ENCODE measurements around the gene GALT. TPM values are rescaled to one million over a fixed set of nuclear protein-coding genes. Genes with fewer than 3 reads are reported as not detected.

Gene GALT
- polyA plus RNA-seq, 3 donors from 2014 or later, result 43.7 to 61.2 (median 47.3) TPM

DNA sequence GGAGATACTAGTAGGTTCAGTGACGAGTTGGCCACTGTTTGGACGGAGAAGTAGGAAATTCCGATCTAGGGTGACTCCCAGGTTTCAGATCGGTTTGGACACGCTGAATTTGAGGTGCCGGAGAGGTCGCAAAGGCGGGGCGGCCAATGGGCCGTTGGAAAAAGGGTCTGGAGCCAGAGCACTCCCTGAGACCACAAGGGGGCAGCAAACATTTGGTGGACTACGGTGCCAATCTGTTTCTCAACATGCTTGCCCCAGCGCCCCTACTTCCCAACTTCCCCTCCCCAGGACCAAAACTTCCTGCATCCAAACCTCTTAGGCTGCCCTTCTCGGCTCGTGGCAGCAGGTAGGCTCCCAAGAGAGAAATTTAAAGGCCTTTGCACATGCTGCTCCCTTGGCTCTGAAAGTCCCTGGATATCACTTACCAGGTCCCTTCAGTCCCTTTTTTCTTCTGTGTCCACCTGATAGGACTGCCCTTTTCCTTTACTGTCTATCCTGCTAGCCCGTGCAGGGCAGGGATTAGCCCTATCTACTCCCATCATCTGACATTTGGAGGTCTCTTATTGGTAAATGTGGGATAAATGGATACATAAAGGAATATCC lies 33.6 kb upstream of the GALT start:
- H3K4me1 Mint-ChIP-seq, result peaks cover 23 to 31% of the 10 kb centered on the region in 2 donors
- peaks cover 6 to 8% (median 8%) of the 10 kb centered on the region in 3 donors for H3K27me3 Mint-ChIP-seq (ENCODE audit: low read depth in 3 of 3)
- DNase-seq, result peak; percentile 69 to 72 (median 72)
- peak overlapping the region; percentile 92 to 98 (median 93) for H3K4me3 Mint-ChIP-seq
- peaks cover 0 to 27% (median 7%) of the 10 kb centered on the region in 3 donors for H3K36me3 Mint-ChIP-seq
- H3K27ac Mint-ChIP-seq, result peak overlapping the region; percentile 88 to 98 (median 94)
- no peaks in the 10 kb centered on the region for H3K9me3 Mint-ChIP-seq

DNA sequence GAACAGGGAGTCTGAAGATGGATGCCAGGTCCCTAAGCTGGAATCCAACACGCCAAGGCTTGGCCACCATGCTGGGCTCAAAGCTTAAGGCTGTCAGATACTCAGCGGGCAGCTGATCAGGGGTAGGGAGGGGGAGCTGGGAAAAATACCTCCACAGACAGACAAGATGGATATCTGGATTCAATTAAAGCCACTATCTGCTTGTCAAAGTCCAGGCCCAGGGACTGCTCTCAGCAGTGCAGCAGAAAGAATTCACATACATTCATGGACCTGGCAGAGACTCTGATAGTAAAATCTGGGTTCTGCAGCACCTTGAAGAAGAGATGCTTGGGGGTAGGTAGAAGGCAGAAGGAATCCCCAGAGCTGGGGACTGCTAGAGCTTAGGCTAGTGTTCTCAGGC lies 31.3 kb upstream of the GALT start:
- Mint-ChIP-seq H3K36me3 (peaks cover 0 to 31% (median 7%) of the 10 kb centered on the region in 3 donors), H3K9me3 (peaks cover 0 to 2% (median 0%) of the 10 kb centered on the region in 6 donors), H3K27me3 (ENCODE audit: low read depth in 3 of 3) (peaks cover 6 to 10% (median 8%) of the 10 kb centered on the region in 3 donors), H3K4me3 (no peak overlapping the region), H3K4me1 (peaks cover 38 to 47% of the 10 kb centered on the region in 2 donors), H3K27ac (peak overlapping the region in 1 of 6 donors; percentile 34)
- no peak for DNase-seq

GRCh38 chr9:34620061-34620994 lies 26.1 kb upstream of the GALT start, which contains the start of gene DCTN3:
Gene DCTN3, minus strand, starts transcription at chr9:34620495. Its CDS starts 31 bp downstream, at chr9:34620464.
- H3K27ac Mint-ChIP-seq, result peak within 1 kb of the TSS; percentile 91 to 96 (median 94)

GRCh38 chr9:34623374-34624235 lies 22.9 kb upstream of the GALT start:
- H3K27me3 Mint-ChIP-seq (ENCODE audit: low read depth in 3 of 3), result peaks cover 27 to 46% (median 35%) of the 10 kb centered on the region in 3 donors
- DNase-seq, result peak; percentile 32 to 44 (median 39)
- peak overlapping the region in 2 of 6 donors; percentile 70 for H3K27ac Mint-ChIP-seq
- H3K4me1 Mint-ChIP-seq, result peaks cover 32 to 38% of the 10 kb centered on the region in 2 donors
- peaks cover 3 to 4% (median 4%) of the 10 kb centered on the region in 3 donors for H3K36me3 Mint-ChIP-seq
- peaks cover 0 to 2% (median 0%) of the 10 kb centered on the region in 6 donors for H3K9me3 Mint-ChIP-seq
- peak overlapping the region in 3 of 5 donors; percentile 21 to 46 (median 34) for H3K4me3 Mint-ChIP-seq

More at GRCh38 chr9:34620061-34620994, 26.1 kb upstream of the GALT start, which contains the start of gene DCTN3:
- Mint-ChIP-seq H3K9me3 (peaks cover 0 to 2% (median 0%) of the 10 kb centered on the region in 6 donors), H3K4me3 (peak within 1 kb of the TSS; percentile 88 to 98 (median 95)), H3K4me1 (peaks cover 30 to 32% of the 10 kb centered on the region in 2 donors), H3K27me3 (ENCODE audit: low read depth in 3 of 3) (peaks cover 17 to 29% (median 23%) of the 10 kb centered on the region in 3 donors), H3K36me3 (peaks cover 0 to 18% (median 7%) of the 10 kb centered on the region in 3 donors)
- DNase-seq, result peak; percentile 92 to 94 (median 93)

DNA sequence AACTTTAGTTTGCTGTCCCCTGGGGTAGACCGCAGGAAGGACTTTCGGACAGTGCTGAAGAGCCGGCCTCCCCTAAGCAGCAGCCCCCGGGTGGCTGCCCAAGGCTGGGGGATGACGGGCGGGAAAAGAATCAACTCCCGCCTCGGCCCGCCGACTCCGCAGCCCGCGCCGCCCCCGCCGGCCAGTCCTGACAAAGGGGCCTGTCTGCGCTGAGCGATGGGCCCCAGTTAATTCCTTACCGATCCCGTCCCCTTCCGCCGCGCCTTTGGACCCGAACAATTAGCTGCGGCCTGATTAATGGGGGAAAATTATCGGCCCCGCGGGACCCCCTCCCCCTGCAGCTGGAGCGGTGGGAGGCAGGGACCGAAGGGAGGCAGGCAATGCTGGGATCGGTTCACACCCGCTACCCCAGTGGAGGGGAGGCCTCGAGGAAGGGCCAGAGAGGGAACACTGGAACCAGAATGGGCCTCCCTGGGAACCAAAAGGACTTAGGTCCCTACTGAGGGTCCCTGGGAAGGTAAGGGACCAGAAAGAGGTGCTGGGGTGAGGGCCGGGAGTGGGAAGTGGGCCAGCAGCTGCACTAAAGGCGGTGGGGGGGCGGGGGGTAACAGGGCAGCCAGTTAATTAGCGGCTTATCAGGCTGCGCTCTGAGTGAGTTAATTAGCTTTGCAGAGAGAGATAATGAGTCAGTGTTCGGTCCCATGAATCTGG lies 21.8 kb upstream of the GALT start:
- no peak for DNase-seq
- Mint-ChIP-seq H3K4me3 (no peak overlapping the region), H3K27me3 (ENCODE audit: low read depth in 3 of 3) (peaks cover 34 to 52% (median 35%) of the 10 kb centered on the region in 3 donors), H3K4me1 (peaks cover 31 to 35% of the 10 kb centered on the region in 2 donors), H3K36me3 (peaks cover 4 to 5% (median 5%) of the 10 kb centered on the region in 3 donors), H3K27ac (no peak overlapping the region), H3K9me3 (peaks cover 0 to 2% (median 0%) of the 10 kb centered on the region in 6 donors)

- peaks cover 0 to 2% (median 0%) of the 10 kb centered on the region in 6 donors for H3K9me3 Mint-ChIP-seq
- no peak overlapping the region for H3K4me3 Mint-ChIP-seq
- no peak for DNase-seq
- H3K4me1 Mint-ChIP-seq, result peaks cover 26 to 30% of the 10 kb centered on the region in 2 donors
- H3K27me3 Mint-ChIP-seq (ENCODE audit: low read depth in 3 of 3), result peaks cover 35 to 56% (median 36%) of the 10 kb centered on the region in 3 donors
- H3K36me3 Mint-ChIP-seq, result peaks cover 4 to 5% (median 5%) of the 10 kb centered on the region in 3 donors
- H3K27ac Mint-ChIP-seq, result no peak overlapping the region
Measured at GRCh38 chr9:34625186-34625486, 21.3 kb upstream of the GALT start.

DNA sequence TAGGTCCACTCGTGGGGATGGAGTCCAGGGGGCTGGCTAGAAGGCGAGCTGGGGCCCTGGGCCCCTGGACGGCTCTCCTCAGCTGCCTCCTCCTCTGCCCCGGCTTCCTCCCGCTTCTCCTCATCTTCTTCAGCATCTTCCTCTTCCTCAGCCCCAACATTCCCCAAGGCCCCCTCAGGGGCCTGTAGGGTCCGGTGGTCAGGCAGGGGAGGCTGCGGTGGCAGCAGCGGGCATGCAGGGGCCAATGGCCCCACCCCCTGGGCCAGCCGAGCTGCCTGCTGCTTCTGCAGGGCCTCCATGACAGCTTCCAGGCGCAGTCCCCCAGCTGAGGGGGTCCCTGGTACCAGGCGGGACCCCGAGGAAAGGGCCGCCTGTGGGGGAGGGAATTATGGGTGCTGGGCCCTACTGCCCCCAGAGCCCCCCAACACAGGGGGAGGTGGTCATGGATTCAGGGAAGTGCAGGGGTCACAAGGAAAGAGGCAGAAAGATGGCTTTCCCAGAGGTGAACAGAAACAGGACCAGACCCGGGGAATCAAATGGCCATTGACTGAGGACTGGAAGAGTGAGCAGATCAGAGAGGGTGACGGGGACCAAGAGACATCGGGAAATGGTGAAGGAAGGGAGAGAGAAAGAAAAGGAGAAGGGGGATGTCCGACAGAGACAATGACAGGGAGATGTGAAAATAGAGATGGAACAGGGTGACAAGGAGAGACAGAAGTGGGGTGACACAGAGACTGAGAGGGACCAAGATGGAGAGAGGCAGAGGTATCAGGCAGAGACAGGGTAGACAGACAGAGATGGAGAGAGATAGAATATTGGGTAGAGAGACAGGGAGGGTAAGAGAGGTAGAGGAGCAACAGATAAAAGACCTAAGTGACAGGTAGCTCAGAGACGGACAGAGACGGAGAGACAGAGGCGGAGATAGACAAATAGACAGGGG lies 18.5 kb upstream of the GALT start:
- Mint-ChIP-seq H3K4me1 (peaks cover 16 to 17% of the 10 kb centered on the region in 2 donors), H3K4me3 (peak overlapping the region; percentile 79 to 92 (median 87)), H3K27ac (peak overlapping the region in 2 of 6 donors; percentile 10 to 58), H3K36me3 (peaks cover 4 to 5% (median 5%) of the 10 kb centered on the region in 3 donors), H3K27me3 (ENCODE audit: low read depth in 3 of 3) (peaks cover 30 to 46% (median 37%) of the 10 kb centered on the region in 3 donors), H3K9me3 (peaks cover 0 to 2% (median 0%) of the 10 kb centered on the region in 6 donors)
- DNase-seq, result no peak

DNA sequence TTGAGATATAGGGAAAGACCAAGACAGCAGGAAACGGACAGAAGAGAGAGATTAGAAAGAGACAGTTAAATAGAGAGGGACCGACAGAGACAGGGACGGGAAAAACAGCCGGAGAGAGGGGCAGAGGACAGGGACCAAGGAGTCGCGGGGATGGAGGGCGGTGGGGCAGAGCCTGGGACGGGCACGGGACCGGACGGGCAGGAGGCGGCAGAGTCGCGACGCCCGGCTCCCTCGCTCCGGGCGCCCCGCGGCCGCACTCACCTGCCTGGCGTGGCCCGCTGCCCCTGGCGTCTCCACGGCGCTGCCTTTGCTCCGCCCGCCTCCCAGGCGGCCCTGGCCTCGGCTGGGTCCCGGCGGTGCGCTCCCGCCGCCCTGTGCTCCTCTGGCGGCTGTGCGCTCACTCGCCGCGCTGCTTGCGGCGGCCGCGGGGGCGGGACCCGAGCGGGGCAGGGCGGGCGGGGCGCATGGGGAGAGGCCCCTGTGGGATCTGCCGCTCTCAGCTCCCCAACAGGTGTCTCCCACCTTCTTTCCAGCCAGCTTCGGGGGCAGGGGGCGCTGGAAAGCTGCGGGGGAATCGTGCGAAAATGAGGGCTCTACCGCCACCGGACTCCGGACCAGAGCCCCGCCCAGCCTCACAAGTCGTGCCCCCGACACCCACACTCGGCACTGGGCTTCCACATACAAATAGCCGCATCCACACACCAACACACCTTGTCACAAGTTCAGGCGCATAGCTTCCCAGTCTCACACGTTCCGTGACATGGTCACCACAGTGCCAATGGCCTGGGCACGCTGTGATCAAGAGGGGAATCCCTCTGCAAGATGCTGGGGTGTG lies 17.6 kb upstream of the GALT start, which contains the start of gene ARID3C:
ARID3C (minus strand) TSS at position 411 of the 835 bp plus-strand sequence. CDS start 1,052 bp downstream, outside the sequence.
- DNase-seq, result peak; percentile 20 to 39 (median 37)
- Mint-ChIP-seq H3K27ac (peak within 1 kb of the TSS in 2 of 6 donors; percentile 35 to 58), H3K4me3 (peak within 1 kb of the TSS; percentile 82 to 92 (median 88)), H3K27me3 (ENCODE audit: low read depth in 3 of 3) (peaks cover 26 to 40% (median 34%) of the 10 kb centered on the region in 3 donors), H3K4me1 (peaks cover 14 to 19% of the 10 kb centered on the region in 2 donors), H3K36me3 (peaks cover 4 to 6% (median 5%) of the 10 kb centered on the region in 3 donors), H3K9me3 (no peaks in the 10 kb centered on the region)

DNA sequence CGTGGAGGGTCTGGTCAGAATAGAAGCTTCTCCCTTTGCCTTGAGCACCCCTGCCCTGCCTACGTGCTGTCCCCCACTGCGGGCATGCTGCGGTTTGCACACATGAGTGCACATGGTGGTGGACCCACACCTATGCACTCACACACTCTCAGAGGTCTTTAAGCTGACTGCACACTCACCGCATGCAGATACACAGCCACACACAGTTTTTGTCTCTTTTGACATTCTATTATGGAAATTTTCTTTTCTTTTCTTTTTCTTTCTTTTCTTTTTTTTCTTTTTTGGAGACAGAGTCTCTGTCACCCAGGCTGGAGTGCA lies 17.0 kb upstream of the GALT start:
- Mint-ChIP-seq H3K27me3 (ENCODE audit: low read depth in 3 of 3) (peaks cover 24 to 36% (median 32%) of the 10 kb centered on the region in 3 donors), H3K36me3 (peaks cover 4 to 8% (median 5%) of the 10 kb centered on the region in 3 donors), H3K27ac (peak overlapping the region in 1 of 6 donors; percentile 35), H3K9me3 (no peaks in the 10 kb centered on the region), H3K4me1 (peaks cover 18 to 24% of the 10 kb centered on the region in 2 donors), H3K4me3 (peak overlapping the region; percentile 73 to 88 (median 83))
- no peak for DNase-seq

GRCh38 chr9:34630402-34631154 lies 15.9 kb upstream of the GALT start:
- Mint-ChIP-seq H3K27me3 (ENCODE audit: low read depth in 3 of 3) (peaks cover 19 to 30% (median 28%) of the 10 kb centered on the region in 3 donors), H3K36me3 (peaks cover 4 to 8% (median 5%) of the 10 kb centered on the region in 3 donors), H3K9me3 (no peaks in the 10 kb centered on the region), H3K4me1 (peaks cover 20 to 28% of the 10 kb centered on the region in 2 donors), H3K27ac (peak overlapping the region in 1 of 6 donors; percentile 20), H3K4me3 (peak overlapping the region in 4 of 5 donors; percentile 21 to 61 (median 37))
- no peak for DNase-seq

Measured in immature natural killer cell (primary cell).